ENCODE data around the gene NHSL2. TPM values are rescaled to one million over a fixed set of nuclear protein-coding genes. Genes with fewer than 3 reads are reported as not detected.
"Not testable (repeated sequence)": the region's sequence is repeated elsewhere in the genome, so short reads cannot be mapped to it uniquely, and the experiment has no call there.

NHSL2 gene
- total RNA-seq, 1 donor from 2014 or later = 24.8 TPM

DNA sequence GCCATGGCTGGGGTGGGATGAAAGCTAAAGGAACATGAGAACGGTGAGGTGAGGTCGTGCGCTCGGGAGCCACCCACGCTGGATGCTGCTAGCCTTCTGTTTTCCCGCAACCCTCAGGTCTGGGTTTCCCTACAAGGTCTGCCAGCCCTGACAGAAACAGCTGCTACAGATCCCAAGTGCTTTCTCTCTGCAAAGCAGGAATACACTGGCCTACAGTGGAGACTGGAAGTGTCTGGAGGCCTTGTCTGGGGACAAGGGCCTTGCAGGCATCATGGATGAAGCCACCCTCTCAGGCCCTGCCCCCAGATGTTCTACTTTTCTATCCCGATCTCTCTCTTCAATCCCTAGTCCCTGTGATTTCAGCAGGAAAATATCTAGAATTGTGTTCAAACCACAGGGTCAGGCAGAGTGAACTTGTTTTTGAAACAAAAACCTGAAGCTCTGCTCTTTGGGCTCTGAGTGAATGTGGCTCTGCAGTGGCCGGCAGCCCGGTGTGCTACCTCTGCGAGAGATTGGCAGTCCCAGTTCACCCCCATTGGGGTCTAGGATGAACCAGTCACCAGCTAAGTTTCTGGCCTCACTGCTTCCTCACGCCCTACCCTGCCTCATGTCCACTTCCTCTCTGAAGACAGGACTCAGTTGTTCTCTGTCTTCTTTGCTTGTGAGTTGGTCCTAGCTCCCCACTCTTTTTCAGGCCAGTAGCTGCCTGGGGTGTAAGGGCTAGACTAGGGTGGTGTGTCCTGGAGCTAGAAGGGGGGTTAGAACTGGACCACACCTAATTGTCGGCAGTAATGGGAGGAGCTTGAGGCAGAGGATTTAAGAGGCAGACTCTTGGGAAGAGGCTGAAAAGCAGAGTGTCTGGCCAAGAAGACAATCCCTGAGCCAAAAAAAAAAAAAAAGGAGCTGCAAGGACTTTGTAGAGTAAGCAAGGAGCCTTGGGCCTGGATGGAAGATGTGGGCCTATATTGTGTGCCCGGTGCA lies 131.5 kb downstream of the NHSL2 start:
- DNase-seq (ENCODE audit: low read depth in 2 of 2) = no peak

DNA sequence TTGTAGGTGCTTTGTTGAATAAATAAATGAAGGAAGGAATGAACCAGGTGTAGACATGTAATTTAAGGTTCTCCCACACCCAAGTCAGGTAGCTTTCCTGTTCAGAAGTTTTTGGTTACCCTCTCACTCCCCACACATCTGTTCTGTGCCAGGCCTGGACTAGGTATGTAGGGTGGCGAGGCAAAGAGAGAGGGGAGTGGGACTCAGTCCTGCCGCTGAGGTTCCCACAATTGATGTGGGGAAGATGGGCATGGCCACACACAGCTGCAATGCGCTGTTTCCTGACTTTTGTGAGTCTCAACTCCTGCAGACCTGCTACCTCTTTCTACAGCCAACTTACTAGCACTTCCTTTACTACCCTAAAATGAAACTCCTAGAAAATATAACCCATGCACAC lies 132.2 kb downstream of the NHSL2 start:
- no peak for DNase-seq (ENCODE audit: low read depth in 2 of 2)

DNA sequence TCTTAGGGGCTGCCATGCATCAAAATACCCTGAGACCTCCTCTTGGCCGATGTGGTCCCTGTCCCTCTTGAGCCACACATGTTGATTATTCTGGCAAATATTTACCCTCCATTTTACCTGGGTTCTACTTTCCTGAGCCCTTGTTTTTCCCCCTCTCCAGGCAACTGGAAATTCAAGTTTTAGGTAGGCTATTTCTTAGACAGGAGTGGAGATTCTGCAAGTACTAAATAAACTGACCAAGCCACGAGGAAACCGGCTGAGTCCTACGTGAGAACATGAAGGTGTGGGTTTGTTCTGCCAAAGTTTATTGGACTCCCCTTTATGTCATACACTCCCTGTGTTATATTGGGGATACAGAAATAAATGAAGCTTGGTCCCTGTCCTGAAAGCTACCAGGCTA lies 133.0 kb downstream of the NHSL2 start:
- no peak for DNase-seq (ENCODE audit: low read depth in 2 of 2)

DNA sequence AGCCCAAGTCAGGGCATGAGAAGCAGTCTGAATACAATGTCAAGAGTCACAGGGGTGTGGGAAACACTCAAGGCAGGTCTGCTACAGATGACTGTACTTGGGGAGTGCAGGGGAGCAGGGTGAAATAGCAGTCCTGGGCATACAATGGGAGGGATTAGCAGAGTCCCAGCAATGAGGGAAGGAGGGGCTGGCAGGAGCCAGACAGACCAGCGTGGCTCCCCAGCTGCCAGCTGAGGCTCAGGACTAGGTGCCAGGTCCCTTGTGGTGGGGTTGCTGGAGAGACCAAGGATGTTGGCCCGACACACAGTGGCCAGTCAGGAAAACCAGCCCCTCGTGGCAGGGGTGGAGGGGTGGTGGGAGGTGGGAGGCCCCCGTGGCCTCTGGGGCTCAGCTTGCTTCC lies 134.5 kb downstream of the NHSL2 start:
- peak in 1 of 2 donors; percentile 18 for DNase-seq (ENCODE audit: low read depth in 2 of 2)

DNA sequence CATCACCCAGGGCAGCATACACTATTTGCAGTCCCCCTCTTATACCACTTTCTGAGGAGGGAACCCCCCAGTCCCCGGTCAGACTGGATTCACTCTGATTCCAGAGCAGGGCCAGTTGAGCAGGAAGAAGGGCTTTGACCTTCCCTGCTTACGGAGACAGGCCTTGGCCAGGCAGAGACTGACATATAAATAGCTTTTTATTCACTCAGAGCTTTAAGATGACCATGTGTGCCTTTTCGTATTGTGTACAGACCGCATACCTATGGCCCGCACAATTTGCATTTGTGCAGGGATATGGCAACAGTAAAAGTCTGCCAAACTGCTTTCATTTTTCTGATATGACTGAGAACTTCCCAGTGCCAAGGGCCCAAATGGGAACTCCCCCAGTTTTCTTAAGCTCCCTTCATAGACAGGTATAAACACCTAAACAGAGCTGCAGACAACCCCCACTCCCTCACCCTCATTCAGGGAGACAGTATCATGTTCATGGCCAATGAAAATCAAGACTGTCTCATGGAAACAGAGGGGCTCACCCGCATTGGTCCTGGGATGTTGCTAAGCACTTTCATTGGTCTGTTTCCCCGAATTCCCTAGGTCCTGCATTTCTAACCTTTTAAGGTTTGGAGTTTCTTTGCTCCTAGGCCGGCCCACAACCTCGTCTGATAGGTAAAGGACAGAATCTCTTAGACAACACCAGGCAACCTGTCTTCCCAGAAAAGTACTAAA lies 135.1 kb downstream of the NHSL2 start:
- DNase-seq (ENCODE audit: low read depth in 2 of 2) = peak in 1 of 2 donors; percentile 40

DNA sequence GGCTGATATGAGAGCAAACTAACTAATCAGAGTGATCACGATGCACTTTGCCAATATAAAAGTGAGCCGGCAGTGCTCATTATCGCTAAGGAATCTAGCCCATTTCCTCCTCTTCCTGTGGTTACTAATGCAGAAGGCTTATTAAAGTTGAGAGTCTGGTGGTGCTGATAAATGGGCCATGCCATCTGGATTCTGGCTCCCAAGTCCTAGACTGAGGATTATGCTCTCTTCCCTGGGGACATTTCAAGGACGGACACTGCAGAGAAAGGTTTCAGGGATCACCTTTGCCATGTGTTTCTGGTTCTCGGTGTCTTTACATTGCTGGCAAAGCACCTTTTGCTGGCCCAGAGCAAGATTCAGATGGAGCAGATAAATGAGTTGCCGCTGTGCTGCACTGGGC lies 135.8 kb downstream of the NHSL2 start:
- DNase-seq (ENCODE audit: low read depth in 2 of 2) = peak in 1 of 2 donors; percentile 57

DNA sequence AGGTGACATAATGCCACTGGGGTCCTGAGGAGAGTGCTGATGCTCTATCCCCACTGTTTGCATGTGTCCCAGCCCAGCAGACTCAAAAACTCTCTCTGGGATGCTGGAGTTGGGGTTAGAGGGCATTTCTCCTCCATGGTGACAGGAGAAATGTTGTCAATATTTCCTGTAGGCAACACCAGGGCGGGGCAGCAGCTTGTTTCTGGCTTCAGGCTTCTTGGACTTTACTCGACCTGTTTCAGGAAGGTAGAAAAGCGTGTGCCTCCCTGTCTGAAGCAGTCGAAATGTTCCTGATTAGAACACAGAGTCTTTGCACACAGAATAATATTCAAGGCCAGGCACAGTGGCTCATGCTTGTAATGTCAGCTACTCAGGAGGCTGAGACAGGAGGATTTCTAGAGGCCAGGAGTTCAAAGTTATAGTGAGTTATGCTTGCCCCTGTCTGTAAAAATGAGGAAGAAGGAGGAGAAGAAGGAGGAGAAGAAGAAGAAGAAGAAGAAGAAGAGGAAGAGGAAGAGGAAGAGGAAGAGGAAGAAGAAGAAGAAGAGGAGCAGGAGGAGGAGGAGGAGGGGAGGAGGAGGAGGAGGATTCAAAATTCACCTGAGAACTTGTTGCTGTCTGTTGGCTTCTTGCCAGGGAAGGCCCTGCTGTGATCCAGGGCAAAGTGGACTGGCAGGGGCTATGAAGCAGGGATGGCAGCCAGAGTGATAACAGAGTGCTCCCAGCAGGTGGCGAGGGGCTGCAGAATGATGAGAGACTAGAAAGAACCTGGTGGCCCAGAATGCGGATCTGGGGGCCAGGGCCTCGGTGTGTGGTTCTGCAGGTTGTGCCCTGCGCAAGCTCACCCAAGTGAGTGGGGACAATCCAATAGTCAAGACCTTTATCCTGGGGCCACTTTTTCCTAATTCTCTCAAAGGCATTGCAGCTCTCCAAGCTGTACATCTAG lies 138.1 kb downstream of the NHSL2 start:
- peak in 1 of 2 donors; percentile 18 for DNase-seq (ENCODE audit: low read depth in 2 of 2)

DNA sequence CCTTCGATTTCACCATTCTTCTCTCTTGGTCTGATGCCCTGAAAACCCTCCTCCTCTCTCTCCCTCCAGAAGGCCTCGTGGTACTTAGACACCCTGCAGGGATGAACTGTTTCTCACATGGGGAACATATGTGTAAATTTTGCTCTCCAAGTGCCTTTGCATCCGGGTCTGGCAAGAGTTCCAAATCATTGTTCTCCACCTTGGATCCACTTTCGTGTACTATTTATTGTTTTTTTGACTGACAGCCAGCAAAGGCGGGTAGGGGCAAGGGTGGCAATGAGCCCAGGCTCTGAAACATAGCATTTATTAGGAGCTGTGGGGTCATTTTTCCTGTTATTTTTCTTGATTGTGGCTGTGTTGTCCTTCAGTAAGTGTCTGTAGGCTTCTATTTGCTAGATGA lies 139.4 kb downstream of the NHSL2 start:
- peak in 1 of 2 donors; percentile 45 for DNase-seq (ENCODE audit: low read depth in 2 of 2)

DNA sequence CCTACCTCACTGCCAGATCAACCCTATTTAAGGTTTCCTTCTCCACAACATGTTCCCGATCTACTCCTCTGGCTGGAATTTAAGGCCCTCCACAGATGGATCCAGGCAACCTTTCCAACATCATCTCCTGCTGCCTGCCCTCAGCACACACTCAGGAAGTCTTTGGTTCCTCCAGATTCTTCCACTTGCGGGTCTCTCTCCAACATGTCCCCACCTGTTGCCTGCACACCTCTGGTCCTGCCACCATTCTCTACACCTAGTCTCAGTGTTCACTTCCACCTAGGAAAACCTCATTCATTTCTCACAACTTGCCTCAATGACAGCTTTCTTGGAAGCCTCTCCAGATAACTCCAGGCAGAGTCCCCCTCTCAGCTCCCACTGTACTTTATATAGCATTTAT lies 140.9 kb downstream of the NHSL2 start:
- DNase-seq (ENCODE audit: low read depth in 2 of 2) = no peak

DNA sequence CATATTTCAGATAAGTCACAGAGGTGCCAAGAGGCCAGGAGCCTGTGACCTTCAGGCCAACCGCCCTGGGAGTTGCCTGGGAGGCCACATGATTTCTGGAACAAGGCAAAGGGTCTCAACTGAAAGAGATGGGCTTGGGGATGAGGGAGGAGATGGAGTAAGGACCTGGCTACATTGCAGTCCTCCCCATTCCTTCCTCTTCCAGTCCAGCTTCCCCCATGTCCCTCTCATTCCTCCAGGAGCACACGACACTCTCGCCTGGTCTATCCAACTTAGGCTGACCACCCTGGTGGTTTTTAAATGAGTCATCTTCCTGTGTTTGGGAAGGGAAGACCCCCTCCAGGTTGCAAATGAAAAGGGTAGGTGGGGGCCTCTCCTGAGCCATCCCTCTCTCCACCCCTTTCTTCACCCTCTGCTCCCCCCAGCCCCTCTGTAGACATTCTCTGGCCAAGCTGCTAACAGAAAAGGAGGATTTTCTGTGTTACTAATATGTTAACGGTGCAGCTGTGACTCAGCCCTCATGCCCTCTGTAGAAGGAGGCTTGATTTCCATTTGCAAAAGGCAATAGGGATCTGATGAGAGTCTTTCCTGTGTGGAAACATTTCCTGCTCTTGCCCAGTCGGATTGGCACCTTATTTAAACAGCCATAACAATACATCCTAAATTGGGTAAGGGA lies 141.9 kb downstream of the NHSL2 start:
- peak; percentile 65 to 67 for DNase-seq (ENCODE audit: low read depth in 2 of 2)

DNA sequence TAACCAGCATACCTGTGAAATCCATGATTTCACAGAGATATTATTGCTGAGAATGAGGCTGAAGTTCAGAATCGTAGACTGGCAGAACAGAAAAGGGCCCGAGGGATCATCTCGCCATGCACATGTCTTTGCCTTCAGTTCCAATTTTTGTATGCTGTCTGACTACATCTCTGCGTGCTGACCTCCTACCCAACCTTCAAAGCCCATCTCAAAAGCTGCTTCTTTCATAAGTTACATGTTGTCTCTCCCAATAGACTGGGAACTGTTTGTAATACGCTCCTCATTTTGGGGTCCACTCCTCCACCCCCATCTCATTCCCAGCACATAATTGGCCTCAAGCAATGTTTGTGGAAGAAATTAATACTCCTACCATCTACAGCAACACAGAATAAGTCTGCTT lies 142.9 kb downstream of the NHSL2 start:
- DNase-seq (ENCODE audit: low read depth in 2 of 2) = no peak

DNA sequence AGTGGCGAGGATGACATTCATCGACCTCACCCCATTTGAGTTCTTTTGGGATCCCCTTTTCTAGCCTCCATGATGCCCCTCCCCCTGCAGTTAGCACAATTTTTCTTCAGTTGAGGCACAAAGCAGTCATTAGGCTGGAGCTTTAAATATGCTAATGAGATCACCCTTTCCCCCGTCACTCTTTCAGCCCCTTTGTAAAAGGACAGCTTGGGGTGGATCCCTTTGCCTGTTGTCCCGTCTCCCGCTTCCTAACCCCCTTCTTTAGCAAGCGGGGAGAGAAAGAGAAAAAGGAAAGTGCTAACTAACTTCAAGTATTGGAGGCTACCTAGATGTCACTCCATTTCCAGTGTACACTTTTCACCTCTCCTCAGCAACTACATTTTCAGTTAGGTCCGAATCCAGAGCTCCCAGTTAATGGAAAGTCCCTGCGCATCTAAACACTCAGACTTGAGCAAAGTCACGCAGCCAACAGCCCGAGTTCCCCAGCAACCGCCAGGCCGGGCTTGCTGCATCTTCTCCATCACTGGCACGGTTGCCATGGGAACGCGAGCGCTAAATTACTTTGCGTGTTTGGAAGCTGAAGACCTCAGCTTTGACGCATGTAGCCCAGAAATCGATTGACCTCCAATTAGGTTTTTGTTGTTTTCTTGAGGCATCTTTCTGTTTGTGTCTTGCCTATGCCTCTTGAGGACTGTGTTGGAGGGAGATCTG lies 144.3 kb downstream of the NHSL2 start:
- no peak for DNase-seq (ENCODE audit: low read depth in 2 of 2)

DNA sequence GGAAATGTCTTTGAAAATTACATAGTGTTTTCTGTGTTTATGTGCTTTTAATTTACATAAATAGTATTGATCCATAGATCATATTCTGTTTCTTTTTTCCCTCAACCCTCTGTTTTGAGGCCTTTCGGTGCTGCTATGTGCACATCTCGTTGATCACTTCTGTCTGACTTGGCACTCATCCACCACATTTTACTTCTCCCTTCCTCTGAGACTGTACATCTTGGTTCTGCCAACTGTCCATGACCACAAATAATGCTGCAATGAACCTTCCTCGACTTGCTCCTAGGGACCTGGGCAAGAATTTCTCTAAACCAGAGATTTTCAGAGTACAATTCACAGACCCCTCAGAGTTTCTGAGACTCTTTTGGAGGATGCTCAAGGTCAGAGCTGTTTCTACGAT lies 146.7 kb downstream of the NHSL2 start:
- DNase-seq (ENCODE audit: low read depth in 2 of 2) = no peak

DNA sequence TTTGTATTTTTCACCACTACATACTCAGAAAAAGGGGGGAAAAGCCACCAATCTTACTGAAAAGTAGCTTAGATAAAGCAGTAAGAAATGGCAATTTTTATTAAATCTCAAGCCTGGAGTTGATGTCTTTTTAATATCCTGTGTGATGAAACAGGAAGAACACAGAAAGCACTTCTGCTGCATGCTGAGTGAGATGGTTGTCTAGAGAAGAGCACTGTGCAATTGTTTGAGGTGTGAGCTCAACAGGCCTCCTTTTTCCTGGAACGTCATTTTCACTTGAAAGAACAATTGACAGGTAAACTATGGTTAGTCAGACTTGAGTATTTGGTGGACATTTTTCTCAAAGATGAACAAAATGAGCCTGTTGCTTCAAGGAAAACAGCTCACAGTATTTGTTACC lies 147.2 kb downstream of the NHSL2 start:
- DNase-seq (ENCODE audit: low read depth in 2 of 2) = no peak

DNA sequence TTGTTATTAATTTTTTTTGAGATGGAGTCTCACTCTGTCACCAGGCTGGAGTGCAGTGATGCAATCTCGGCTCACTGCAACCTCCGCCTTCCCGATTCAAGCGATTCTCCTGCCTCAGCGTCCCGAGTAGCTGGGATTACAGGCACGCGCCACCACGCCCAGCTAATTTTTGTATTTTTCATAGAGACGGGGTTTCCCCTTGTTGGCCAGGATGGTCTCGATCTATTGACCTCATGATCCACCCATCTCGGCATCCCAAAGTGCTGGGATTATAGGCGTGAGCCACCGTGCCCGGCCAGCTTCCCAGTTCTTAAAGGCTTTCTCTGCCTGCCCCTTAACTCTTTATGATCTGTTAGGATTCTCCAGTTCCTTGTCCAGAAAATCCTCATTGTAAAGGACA lies 147.7 kb downstream of the NHSL2 start:
- not testable (repeated sequence) for DNase-seq (ENCODE audit: low read depth in 2 of 2)

DNA sequence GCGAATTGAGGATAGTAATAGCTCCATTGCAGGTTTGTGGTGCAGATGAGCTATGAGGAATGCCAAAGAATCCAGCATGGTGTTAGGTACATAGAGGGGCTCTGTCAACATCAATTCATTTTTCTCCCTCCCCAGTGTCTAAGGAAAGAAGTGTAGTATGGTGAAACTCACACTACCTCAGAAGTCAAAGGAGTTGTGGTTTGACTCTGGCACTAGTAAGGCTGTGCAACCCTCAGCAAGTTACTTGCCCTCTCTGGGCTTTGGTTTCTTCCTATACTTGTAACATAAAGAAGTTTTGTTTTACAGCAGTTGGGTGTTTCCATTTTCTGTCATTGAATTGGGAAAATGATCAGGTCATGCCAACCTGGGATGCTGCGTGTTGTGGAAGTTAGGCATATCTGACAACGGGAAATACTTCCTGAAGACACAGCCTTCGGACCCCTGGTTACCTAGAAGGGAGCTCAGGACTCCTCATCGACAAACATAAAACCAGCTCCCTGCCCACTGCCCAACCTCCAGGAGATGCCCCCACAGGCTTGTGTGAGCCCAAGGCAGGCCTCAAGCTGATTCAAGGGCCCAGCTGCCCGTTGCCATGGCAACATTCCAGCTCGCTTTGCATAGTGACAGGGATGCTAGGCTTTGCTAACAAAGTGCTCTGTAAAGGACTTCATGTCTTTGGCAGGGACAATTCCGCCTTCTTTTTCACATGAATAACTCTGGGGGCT lies 149.7 kb downstream of the NHSL2 start:
- DNase-seq (ENCODE audit: low read depth in 2 of 2) = peak; percentile 72 to 74

DNA sequence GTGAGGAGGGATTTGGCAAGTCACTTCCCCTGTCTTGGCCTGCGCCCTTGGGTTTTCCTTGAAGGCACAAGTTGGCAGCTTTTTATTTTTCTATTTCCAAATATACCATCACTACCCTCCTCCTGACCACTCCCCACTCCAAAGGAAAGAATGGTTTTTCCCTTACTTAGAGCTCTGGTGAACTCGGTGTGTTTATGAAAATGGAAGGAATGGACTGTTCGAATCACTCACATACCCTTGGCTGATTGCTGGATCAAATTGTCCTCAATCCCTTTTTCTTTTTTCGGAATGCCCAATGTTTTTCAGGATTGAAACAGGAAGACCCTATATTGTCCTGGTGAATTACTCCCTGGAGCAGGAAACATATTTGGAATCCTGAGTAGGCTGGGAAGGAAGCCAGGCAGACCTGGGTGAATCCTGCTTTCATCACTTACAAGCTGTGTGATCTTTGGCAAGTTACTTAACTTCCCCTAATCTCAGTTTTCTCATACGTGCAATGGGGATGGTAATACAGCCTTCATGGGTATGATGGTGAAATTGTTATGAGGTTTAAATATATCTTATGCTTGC lies 150.4 kb downstream of the NHSL2 start:
- DNase-seq (ENCODE audit: low read depth in 2 of 2) = peak; percentile 80 to 84

DNA sequence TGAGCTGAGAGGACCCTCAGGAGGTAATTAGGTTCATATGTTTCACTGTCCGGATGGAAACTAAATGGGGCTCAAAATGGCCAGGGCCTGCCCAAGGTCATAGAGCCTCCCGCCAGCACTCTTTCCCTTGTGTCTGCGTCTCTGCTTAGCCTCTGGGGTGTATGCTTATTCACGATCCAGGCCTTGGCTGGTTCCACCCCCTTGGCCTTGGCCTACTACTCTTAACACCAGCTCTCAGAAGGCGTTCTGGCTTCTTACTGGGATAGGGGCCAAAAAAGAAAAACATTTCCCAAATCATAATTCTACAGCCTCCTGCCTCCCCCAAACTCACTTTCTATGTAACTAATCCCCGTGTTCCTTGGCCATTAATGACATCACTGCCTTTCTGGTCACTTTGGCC lies 152.3 kb downstream of the NHSL2 start:
- no peak for DNase-seq (ENCODE audit: low read depth in 2 of 2)

Data from dermis microvascular lymphatic vessel endothelial cell (primary cell).